Umbilical cord (tissue), 2 donors: ENCODE results near the gene DZANK1. TPM values are rescaled to one million over a fixed set of nuclear protein-coding genes. Genes with fewer than 3 reads are reported as not detected.
"Not testable (repeated sequence)": the region's sequence is repeated elsewhere in the genome, so short reads cannot be mapped to it uniquely, and the experiment has no call there.

Experiments used
- DNase-seq: peaks from one replicate; pipeline ENCODE4 v3.0.0-alpha.2; 2015; ENCODE audit warnings: low spot score
- total RNA-seq: library from RNA; depleted of rRNA; stranded (reverse); fragments of >200 nt; gene quantifications from one replicate; pipeline ENCODE4 v1.2.3, GENCODE V29; 2014; ENCODE audit warnings: low replicate concordance; ENCODE audit not compliant: insufficient read depth

Gene DZANK1
- total RNA-seq, 1 donor from 2014 or later: 1.7 TPM

DNA sequence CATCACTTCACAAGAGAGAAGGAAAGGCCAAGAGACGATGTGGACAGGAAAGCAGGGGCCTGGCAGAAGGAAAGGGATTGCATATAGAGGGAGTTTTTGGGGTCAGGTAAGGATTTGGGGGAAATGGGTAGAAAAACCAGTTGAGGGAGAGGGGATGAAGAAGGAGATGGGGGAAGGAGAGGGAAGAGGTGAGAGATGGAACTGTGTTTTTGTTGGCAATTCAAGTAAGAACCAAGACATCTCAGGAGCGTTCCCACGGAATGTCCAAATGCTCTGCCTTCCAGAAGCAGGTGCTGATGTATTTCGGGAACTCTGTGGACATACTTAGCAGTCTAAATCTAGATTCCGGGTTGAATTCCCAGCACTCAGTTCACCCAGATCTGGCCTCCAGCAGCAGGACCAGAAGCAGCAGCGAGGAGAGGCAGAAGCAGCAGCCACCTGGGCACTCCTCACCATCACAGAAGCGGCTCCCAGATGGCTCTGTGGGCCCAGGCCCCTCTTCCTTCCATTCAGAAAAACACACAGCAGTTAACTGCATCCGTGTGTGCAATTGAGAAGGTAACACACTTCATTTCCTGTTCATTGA, 88.8 kb downstream of the DZANK1 start:
- no peak for DNase-seq

GRCh38 chr20:18375551-18375950, 91.3 kb downstream of the DZANK1 start:
- DNase-seq: not testable (repeated sequence)

GRCh38 chr20:18372296-18372695, 94.5 kb downstream of the DZANK1 start:
- DNase-seq: no peak

DNA sequence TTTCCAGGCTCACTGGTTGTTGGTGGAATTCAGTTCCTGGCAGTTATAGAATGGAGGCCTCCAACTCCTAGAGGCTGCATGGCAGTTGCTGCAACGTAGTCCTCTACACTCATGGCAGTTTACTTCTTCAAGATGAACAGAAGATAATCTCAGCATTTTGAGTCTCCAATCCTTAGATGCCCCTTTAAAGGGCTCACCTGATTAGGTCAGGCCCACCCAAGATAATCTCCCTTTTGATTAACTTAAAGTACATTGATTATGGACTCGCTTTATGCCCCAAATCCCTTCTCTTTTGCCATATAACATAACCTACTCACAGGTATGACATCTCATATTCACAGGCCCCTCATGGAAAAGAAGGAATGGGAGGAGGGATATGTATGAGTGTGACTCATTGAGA, 102.1 kb downstream of the DZANK1 start:
- no peak for DNase-seq

DNA sequence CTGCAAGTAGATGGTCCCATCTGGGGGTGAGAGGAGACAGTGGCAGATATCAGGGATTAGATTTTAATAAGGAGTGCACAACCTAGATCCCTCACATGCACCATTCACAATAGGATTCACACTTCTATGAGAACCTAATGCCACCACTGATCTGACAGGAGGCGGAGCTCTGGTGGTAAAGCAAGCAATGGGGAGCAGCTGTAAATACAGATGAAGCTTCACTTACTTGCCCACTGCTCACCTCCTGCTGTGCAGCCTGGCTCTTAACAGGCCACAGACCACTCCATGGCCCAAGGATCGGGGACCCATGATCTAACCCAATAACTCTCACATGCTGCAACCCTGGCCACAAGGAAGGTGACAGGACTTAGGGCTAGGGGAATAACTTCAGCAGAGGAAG, 103.1 kb downstream of the DZANK1 start:
- DNase-seq: no peak

- no peak for DNase-seq
Measured at GRCh38 chr20:18362916-18363315, 103.9 kb downstream of the DZANK1 start.

DNA sequence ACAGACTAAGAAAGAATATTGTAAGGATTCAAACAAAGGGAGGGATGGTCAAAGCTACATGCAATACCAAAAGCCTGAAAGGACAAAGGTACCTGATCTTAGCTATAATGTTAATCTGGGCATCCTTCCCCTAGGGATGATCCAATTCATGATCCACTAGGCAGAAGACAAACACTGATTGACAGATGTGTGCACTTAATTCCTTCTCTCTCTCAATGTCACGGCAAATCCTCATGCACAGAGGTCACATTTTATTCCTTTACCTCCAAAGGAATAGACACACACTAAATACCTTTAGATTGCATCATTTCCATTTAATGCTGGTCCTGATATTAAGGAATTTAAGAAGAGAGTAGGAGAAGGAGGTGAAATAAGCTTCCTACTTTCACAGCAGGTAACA, 105.2 kb downstream of the DZANK1 start:
- DNase-seq: no peak

DNA sequence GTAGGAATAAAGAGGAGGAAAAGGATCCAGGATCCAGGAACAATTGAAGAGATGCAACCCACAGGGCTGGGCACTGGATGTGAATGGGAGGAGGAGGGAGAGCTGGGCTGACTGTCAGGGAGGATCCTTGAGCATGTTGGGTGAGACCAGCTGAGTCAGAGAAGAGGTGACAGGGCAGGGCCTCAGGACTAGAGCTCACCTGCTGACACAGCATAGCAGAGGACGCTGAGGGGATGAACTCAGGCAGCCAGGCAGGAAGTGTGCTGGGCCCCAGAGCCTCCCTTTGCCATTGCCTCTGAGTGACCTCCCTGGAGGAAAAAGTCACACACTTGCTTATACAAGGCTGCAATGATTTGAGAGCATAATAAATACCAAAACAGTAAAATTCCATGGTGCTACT, 106.2 kb downstream of the DZANK1 start:
- DNase-seq: no peak

- DNase-seq: no peak
Measured at GRCh38 chr20:18359854-18360253, 107.0 kb downstream of the DZANK1 start.

DNA sequence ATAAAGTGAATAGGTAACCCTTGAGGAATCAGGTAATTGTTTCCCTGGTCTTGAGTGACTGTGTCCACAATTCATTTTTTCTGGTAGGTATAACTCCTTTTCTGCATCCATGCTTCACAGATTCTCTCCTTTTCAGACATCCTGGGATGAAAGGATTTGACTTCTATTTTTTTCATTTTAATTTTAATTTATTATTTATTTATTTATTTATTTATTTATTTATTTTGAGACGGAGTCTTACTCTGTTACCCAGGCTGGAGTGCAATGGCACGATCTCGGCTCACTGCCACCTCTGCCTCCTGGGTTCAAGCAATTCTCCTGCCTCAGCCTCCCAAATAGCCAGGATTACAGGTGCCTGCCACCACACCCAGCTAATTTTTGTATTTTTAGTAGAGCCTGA, 117.1 kb downstream of the DZANK1 start:
- DNase-seq: not testable (repeated sequence)

Other genes with a start within 250 kb of the DZANK1 start
- 12.3 TPM for gene ZNF133, start 178.5 kb downstream of the DZANK1 start, total RNA-seq
- 16.9 TPM for gene POLR3F, start 360 bp upstream of the DZANK1 start, total RNA-seq
- gene RBBP9, start 30.2 kb upstream of the DZANK1 start, total RNA-seq: 17.6 TPM
- 27.0 TPM for gene SEC23B, start 40.9 kb upstream of the DZANK1 start, total RNA-seq
- gene SMIM26, start 100.4 kb upstream of the DZANK1 start, total RNA-seq: 43.1 TPM
- gene DTD1, start 121.0 kb upstream of the DZANK1 start, total RNA-seq: 20.2 TPM